NB4 (cell line): ENCODE results near the gene TMEM273.

Experiments
- CTCF ChIP-seq: IDR thresholded peaks from one replicate; pipeline ENCODE4 v1.5.1; 2012; ENCODE audit warnings: low read depth, low read length
- POLR2A ChIP-seq: IDR thresholded peaks from 2 replicates; pipeline ENCODE4 v1.6.1; 2011; ENCODE audit warnings: mild to moderate bottlenecking; ENCODE audit not compliant: insufficient read length; ENCODE audit errors: extremely low read depth

- TF ChIP-seq CTCF (no peak), POLR2A (no peak)
Measured at GRCh38 chr10:49207113-49207512, 18.9 kb upstream of the TMEM273 start.
